Pulmonary artery endothelial cell (primary cell): Measurements from ENCODE around the gene LYZL1. TPM values are rescaled to one million over a fixed set of nuclear protein-coding genes. Genes with fewer than 3 reads are reported as not detected.
"Not testable (repeated sequence)": the region's sequence is repeated elsewhere in the genome, so short reads cannot be mapped to it uniquely, and the experiment has no call there.

ENCODE experiments used
- DNase-seq: peaks from one replicate; pipeline ENCODE4 v3.0.0-alpha.2; 2011; ENCODE audit warnings: low read depth, low spot score
- total RNA-seq: library from RNA; depleted of rRNA; stranded (reverse); fragments of >200 nt; gene quantifications from 2 replicates; pipeline ENCODE4 v1.2.3, GENCODE V29; 2014

LYZL1 gene
- total RNA-seq, 1 donor from 2014 or later = not detected

- no peak for DNase-seq
Measured at GRCh38 chr10:29304995-29305335, 16.1 kb downstream of the LYZL1 start.

GRCh38 chr10:29306688-29307087 is 17.8 kb downstream of the LYZL1 start:
- DNase-seq = no peak

- not testable (repeated sequence) for DNase-seq
Measured at GRCh38 chr10:29308142-29308541, 19.3 kb downstream of the LYZL1 start.

- no peak for DNase-seq
Measured at GRCh38 chr10:29309465-29309864, 20.6 kb downstream of the LYZL1 start.

- not testable (repeated sequence) for DNase-seq
Measured at GRCh38 chr10:29310463-29310862, 21.6 kb downstream of the LYZL1 start.

GRCh38 chr10:29313071-29313470 is 24.2 kb downstream of the LYZL1 start:
- no peak for DNase-seq

GRCh38 chr10:29314726-29315125 is 25.9 kb downstream of the LYZL1 start:
- DNase-seq = no peak

GRCh38 chr10:29315814-29316213 is 26.9 kb downstream of the LYZL1 start:
- no peak for DNase-seq

GRCh38 chr10:29316308-29317026 is 27.6 kb downstream of the LYZL1 start:
- DNase-seq = no peak

- DNase-seq = peak; percentile 5
Measured at GRCh38 chr10:29317027-29317420, 28.2 kb downstream of the LYZL1 start.

GRCh38 chr10:29317423-29318021 is 28.7 kb downstream of the LYZL1 start:
- no peak for DNase-seq

GRCh38 chr10:29318141-29319071 is 29.5 kb downstream of the LYZL1 start:
- DNase-seq = not testable (repeated sequence)

- DNase-seq = no peak
Measured at GRCh38 chr10:29319205-29319781, 30.4 kb downstream of the LYZL1 start.

- DNase-seq = not testable (repeated sequence)
Measured at GRCh38 chr10:29320680-29321121, 31.8 kb downstream of the LYZL1 start.

GRCh38 chr10:29321656-29322055 is 32.8 kb downstream of the LYZL1 start:
- no peak for DNase-seq

- no peak for DNase-seq
Measured at GRCh38 chr10:29322918-29323317, 34.0 kb downstream of the LYZL1 start.

- no peak for DNase-seq
Measured at GRCh38 chr10:29323367-29323766, 34.5 kb downstream of the LYZL1 start.

GRCh38 chr10:29324220-29324841 is 35.5 kb downstream of the LYZL1 start:
- DNase-seq = no peak

GRCh38 chr10:29326299-29326698 is 37.4 kb downstream of the LYZL1 start:
- DNase-seq = no peak

- DNase-seq = no peak
Measured at GRCh38 chr10:29326886-29327745, 38.2 kb downstream of the LYZL1 start.
